Measurements from ENCODE around the gene C13orf42. TPM values are rescaled to one million over a fixed set of nuclear protein-coding genes. Genes with fewer than 3 reads are reported as not detected.

The C13orf42 gene
- total RNA-seq (not detected in 2 replicates), polyA plus RNA-seq (not detected in 2 replicates), polyA minus RNA-seq (not detected in 2 replicates), Bru-seq, nascent RNA (not detected), BruChase-seq, experiment 1, labeled RNA remaining after a 6-hour chase (not detected), BruChase-seq, experiment 2, labeled RNA remaining after a 2-hour chase (not detected)
- polyA plus RNA-seq (2011; cell fraction: cytosol; rRNA removed) = not detected in 2 replicates
- not detected in 2 replicates for polyA plus RNA-seq (2011; cell fraction: nucleus; rRNA removed)
- polyA plus RNA-seq (2012) = not detected in 2 replicates
- not detected for polyA minus RNA-seq (2011; cell fraction: cytosol; rRNA and poly(A)+ RNA removed)
- polyA minus RNA-seq (2011; cell fraction: nucleus; rRNA and poly(A)+ RNA removed) = not detected in 2 replicates
- long read RNA-seq = 0 reads

GRCh38 chr13:51111174-51111573 is at the start of gene C13orf42:
Gene C13orf42, minus strand, starts transcription at chr13:51111274. Its CDS starts 65 bp downstream, at chr13:51111209.
- POLR2A ChIA-PET = no interaction called here
- TF ChIP-seq EZH2 (IDR thresholded peaks at IDR 0.05; ENCODE audit: borderline replicate concordance, low read depth, low read length, severe bottlenecking) = no peak
- TF ChIP-seq GATA2 (IDR thresholded peaks at IDR 0.05; ENCODE audit: insufficient read depth, insufficient read length, low read depth, low read length) = no peak
- TF ChIP-seq POLR2A (IDR thresholded peaks at IDR 0.05; ENCODE audit: low read depth, low read length) = no peak
- no peak for TF ChIP-seq CTCF (IDR thresholded peaks at IDR 0.05; ENCODE audit: extremely low read depth in 1 of 2, insufficient read depth in 1 of 2, low read depth in 1 of 2, low read length in 2 of 2)
- no peak for TF ChIP-seq FOS (IDR thresholded peaks at IDR 0.05; ENCODE audit: borderline replicate concordance, insufficient read depth, low read length)
- no peak for TF ChIP-seq POLR2AphosphoS5 (IDR thresholded peaks at IDR 0.05; ENCODE audit: insufficient read depth, low read depth, low read length)
- H3K36me3 ChIP-seq (ENCODE audit: control insufficient read depth in 2 of 2, extremely low read depth in 1 of 2, insufficient read depth in 2 of 2, low read length in 2 of 2) = no peaks in the 10 kb centered on the region
- no peak within 1 kb of the TSS for H2AFZ ChIP-seq (ENCODE audit: low read depth, low read length)
- no peak for FAIRE-seq
- BruUV-seq (replicated peaks) = no TSS peak
- DNase-seq (ENCODE audit: low read depth, low spot score) = no peak
- H3K9me3 ChIP-seq (replicated peaks; ENCODE audit: control insufficient read depth, insufficient read depth, low read length) = no peaks in the 10 kb centered on the region
- H3K4me1 ChIP-seq (ENCODE audit: control insufficient read depth, extremely low read depth, insufficient read depth, low read length) = no peaks in the 10 kb centered on the region
- H3K9ac ChIP-seq (replicated peaks; ENCODE audit: extremely low read depth, insufficient read depth, low read length) = no peak within 1 kb of the TSS
- H3K27me3 ChIP-seq (ENCODE audit: control insufficient read depth in 2 of 2, insufficient read depth in 2 of 2, low read length in 2 of 2) = peaks cover 0 to 5% of the 10 kb centered on the region in 2 experiments
- dilution Hi-C loops (cut with MboI; ENCODE audit: extremely low pct_ligation_motif_present, low sequenced_read_pairs) (no loop called here), intact Hi-C loops (cut with micrococcal nuclease) (no loop called here)
- H3K4me2 ChIP-seq (ENCODE audit: insufficient read depth, low read length) = no peak within 1 kb of the TSS
- H3K79me2 ChIP-seq (ENCODE audit: control insufficient read depth, insufficient read depth, low read length) = no peaks in the 10 kb centered on the region
- CTCF ChIA-PET = interaction anchor here (0.6 to 4.5 kb wide), 2 partner anchors 10 to 13 kb away, joined by 3 to 38 read pairs; no protein-coding TSS in a partner anchor
- H3K4me3 ChIP-seq (replicated peaks in 1 of 3; ENCODE audit: insufficient read depth in 1 of 3, low read depth in 1 of 3, low read length in 3 of 3) = no peak within 1 kb of the TSS
- no peaks in the 10 kb centered on the region for H4K20me1 ChIP-seq (replicated peaks; ENCODE audit: control insufficient read depth, extremely low read depth, insufficient read depth, low read length)
- H3K27ac ChIP-seq (ENCODE audit: insufficient read depth, low read depth, low read length) = no peak within 1 kb of the TSS
- H3K9me1 ChIP-seq (replicated peaks; ENCODE audit: control insufficient read depth, extremely low read depth, insufficient read depth, low read length) = no peaks in the 10 kb centered on the region
